COLO668 (cell line): ENCODE measurements around the gene TTLL1.
"Not testable (repeated sequence)": the region's sequence is repeated elsewhere in the genome, so short reads cannot be mapped to it uniquely, and the experiment has no call there.

Experiments
- DNase-seq: peaks from one replicate; lab custom pipeline; 2025; ENCODE audit not compliant: unreplicated experiment; lab: John Stamatoyannopoulos, UW

Gene TTLL1

GRCh38 chr22:42995654-42996053 lies 93.5 kb downstream of the TTLL1 start:
- DNase-seq: not testable (repeated sequence)

- DNase-seq: no peak
Observed at GRCh38 chr22:42994917-42995562, 94.2 kb downstream of the TTLL1 start.

- DNase-seq: no peak
Observed at GRCh38 chr22:42994276-42994916, 94.8 kb downstream of the TTLL1 start.

- DNase-seq: no peak
Observed at GRCh38 chr22:42993651-42994275, 95.4 kb downstream of the TTLL1 start.

- no peak for DNase-seq
Observed at GRCh38 chr22:42992886-42993479, 96.2 kb downstream of the TTLL1 start.

- DNase-seq: no peak
Observed at GRCh38 chr22:42992092-42992491, 97.1 kb downstream of the TTLL1 start.

GRCh38 chr22:42991010-42991651 lies 98.1 kb downstream of the TTLL1 start:
- no peak for DNase-seq

GRCh38 chr22:42990131-42990838 lies 98.9 kb downstream of the TTLL1 start:
- DNase-seq: no peak
